GM21737 (cell line): Measurements from ENCODE around the gene HAUS1.

Experiments used
- ATAC-seq: cut with Tn5 transposase; IDR thresholded peaks from one replicate; pipeline ENCODE4 v1.9.1; 2021; ENCODE audit warnings: mild to moderate bottlenecking, moderate library complexity; ENCODE audit not compliant: unreplicated experiment

Gene HAUS1, protein sequence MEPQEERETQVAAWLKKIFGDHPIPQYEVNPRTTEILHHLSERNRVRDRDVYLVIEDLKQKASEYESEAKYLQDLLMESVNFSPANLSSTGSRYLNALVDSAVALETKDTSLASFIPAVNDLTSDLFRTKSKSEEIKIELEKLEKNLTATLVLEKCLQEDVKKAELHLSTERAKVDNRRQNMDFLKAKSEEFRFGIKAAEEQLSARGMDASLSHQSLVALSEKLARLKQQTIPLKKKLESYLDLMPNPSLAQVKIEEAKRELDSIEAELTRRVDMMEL

DNA sequence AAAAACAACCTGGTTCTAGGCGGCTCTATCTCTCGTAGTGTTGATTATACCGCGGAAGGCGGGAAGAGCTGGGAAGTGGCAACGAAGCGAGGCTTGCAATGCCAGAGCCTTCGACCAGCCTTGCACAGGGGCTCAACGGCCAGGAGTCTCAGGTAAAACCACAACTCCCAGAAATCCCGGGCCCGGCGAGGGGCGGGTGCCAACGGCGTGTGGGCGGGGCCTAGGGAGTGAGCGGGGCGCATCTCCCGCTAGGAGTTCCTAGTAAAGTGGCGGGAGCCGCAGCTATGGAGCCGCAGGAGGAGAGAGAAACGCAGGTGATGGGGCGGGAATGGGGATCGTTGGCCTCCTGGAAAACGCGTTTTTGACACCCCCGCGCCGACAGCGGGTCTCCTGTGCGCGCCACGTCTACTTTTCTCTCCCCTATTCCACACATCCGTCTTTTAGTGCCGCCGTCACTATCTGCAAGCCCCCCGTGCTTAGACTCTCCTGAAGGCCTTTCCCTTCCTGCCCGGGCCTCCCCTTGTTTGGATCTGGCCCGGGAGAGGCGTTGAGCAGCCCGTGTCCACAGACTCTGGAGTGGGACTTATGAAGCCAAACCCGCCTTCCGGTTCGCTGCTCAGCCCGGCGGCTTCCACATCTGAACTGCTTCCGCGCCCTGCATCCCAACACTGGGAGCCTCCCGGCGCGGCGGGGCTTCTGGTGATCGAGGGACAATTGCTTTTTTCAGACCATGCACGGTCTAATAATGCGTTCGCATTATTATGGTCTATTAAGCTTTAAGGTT, at the start of gene HAUS1:
HAUS1 (plus strand) TSS at position 258 of the 784 bp plus-strand sequence; CDS start at position 285, 27 bp downstream.
- peak; percentile 96 for ATAC-seq

DNA sequence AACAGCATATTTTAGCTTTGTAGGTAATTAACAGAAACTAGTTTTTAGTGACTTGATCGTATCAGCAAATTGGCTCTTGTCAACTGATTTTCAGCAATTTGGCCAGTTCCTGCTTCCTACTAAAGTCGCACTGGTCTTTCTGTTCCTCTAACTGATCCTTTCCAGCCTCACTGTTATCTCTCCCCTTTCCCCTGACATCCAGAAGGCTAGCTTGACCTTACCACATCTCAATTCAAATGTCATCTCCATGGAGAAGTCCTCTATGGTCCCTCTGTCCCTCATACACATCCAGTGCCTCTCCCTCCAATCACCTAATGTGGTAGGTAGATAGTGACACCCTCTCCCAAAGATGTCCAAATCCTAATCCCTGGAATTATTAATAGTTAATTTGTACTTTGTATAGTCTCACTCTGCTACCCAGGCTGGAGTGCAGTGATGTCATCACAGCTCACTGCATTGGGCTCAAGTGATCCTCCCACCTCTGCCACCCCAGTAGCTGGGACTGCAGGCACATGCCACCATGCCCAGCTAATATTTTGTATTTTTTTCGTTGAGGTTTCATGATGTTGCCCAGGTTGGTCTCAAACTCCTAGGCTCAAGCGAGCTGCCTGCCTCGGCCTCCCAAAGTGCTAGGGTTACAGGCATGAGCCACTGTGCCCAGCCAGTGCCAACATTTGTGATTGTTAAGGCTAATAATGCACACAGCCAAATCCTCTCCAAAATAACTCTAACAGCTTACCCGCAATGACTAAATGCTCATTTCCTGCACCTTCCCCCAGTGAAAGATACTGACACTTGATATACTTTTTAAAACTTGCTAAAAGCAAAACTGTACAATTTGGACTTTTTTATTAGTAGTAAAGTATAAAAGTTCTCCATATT, 49.0 kb upstream of the HAUS1 start:
- no peak for ATAC-seq

DNA sequence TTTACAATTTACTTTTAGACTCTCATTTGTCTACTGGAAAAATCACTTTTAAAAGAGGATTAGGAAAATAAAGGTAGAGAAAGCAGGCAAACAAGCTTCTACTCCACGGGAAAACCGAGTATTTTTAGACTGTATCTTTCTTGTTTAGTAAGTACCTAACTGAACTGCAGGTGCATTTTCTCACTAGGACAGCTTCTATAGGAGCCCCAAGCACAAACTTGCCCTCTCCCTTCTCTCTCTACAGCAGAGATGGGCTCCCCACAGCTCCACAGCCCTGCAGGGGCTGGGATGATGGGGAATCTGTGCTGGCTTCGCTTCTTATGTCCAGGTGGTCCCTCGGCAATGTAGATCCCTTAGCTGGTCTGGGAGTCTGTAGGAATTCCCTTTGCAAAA, 48.4 kb upstream of the HAUS1 start:
- no peak for ATAC-seq

DNA sequence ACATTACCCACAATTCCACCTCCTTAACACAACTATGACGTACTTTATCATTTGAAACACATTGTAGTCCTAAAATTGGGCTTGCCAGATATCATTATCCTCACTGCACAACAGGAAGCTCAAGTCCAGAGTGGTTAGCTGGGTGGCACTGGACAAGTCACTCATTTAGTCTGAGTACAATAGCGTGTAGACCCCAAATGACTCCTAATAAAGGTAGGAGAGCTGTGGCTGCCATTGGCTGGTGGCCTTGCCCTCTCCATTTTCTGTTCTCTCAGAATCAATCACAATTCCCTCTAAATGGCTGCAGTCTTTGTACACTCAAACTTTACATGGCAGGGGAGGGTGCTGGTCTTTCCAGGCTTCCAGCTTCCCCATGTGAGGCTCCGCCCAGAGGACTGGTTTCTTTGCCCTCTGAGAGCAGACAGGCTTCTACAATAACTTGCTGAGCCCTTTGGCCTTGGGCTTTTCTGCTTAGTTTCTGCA, 43.8 kb upstream of the HAUS1 start:
- ATAC-seq, result no peak

DNA sequence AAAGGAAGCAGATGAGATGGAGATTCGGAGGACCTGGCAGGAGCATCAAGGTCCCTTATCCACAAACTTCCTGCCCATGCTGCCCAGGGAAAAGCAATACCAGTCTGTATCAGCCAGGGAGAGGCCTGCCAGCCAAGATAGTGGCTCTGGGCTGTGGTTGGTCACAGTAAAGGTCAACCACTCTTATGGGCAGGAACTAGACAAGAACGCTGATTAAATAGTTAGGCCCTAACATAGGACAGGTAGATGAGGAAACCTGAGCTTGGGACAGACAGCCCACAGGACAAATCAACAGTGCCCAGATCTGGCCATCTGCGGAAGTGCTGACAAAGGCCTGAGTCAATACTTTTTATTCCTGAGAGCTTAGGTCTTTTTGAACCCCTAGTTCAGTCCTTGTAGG, 42.8 kb upstream of the HAUS1 start:
- no peak for ATAC-seq

DNA sequence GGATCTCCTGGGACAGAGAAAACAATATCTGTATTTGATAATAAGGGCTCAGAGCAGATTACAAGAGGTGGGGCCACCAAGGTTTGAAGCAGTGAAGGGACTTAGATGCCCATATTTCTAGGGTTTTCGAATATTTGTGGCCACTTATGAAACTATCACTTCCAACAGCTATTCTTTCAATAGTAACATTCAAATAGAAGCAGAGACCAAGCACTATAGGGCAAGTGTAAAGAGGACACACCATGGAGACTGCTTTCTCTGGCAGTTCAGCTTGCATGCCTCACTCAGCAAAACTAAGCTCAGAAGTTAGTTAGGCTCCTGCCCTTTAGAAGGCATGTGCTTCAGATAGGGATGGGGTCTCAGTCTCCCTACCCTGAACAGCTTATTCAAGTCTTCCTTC, 42.4 kb upstream of the HAUS1 start:
- ATAC-seq, result no peak

DNA sequence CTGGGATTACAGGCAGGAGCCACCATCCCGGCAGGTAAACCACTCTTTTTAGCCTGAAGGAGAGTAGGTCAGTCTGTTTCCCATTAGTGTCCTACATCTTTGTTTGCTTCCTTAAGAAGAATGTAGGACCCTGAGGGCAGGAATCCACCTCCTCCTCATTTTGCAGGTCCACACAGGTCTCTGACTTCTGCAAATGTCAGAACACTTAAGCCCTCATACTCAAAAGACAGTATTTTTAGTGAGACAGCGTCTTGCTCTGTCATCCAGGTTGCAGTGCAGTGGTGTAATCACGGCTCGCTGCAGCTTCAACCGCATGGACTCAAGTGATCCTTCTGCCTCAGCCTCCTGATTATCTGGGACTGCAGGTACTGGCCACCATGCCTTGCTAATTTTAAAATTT, 41.4 kb upstream of the HAUS1 start:
- ATAC-seq, result no peak

DNA sequence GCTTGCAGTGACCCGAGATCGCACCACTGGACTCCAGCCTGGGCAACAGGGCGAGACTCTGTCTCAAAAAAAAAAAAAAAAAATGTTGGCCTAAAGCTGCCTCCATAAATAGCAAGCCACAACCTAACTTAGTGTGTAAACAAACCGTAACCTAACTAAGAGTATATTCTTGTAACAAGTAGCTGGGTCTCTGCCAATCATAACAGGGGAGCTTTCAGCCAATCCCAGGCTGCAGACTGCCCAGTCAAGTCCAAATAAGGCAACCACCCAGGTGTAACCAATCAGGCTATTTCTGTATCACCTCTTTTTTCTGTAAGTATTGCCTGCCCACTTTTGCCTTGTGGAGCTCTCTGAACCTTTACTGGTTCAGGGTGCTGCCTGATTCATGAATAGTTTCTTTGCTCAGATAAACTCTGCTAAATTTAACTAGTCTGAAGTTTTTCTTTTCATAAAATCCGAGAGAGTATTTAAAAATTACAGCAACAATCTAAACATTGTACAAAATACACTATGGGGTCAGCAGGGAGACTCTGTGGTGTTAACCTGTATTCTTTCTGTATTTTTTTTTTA, 36.7 kb upstream of the HAUS1 start:
- ATAC-seq, result no peak

DNA sequence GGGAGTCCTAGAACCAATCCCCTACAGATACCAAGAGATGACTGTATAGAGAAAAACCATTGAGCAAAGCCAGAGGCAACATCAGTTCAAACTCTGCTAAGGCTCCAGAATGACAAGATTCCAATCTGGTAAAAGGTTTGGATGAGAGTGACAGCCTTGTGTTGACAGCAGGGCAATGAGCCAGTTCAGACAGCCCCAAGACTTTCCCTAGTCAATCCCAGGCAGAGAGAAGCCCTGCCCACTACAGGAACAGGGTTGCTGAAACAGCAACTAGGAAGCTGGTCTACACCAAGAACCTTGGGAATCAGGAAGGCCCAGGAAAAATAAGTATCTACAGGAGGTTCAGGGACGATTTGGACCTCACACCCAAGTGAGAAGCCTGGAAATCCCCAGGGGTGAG, 35.4 kb upstream of the HAUS1 start:
- no peak for ATAC-seq

DNA sequence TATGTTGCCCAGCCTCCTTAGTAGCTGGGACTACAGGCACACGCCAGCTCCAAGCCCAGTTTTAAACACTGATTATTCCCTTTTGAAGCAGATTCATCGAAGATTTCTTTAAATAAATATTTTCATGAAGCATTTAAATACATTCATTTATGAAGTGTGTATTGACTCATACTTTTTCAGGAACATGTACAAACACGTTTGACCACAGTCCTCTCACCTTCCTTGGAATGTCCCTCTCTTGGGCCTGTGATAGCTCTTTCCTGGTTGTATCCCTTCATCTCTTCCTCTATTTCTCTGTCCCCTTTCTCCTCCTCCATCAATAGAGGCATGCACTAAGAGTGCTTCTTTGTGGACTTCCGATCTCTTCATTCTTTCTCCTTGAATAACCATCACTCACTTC, 34.7 kb upstream of the HAUS1 start:
- no peak for ATAC-seq

DNA sequence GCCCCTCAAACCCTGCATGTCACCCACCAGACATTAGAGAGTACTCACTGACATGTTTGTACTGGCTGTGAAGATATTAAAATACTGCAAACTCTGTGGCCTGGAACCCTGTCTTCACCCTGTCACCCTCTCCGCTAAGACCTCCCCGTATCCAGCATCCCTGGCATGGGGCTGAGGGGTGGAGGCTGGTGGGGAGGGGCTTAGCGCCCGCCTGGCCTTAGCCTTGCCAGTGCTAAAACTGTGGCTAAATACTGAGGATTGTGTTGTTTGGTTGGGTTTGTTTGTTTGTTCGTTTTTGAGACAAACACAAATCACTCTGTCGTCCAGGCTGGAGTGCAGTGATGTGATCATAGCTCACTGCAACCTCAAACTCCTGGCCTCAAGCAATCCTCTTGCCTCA, 34.0 kb upstream of the HAUS1 start:
- no peak for ATAC-seq

DNA sequence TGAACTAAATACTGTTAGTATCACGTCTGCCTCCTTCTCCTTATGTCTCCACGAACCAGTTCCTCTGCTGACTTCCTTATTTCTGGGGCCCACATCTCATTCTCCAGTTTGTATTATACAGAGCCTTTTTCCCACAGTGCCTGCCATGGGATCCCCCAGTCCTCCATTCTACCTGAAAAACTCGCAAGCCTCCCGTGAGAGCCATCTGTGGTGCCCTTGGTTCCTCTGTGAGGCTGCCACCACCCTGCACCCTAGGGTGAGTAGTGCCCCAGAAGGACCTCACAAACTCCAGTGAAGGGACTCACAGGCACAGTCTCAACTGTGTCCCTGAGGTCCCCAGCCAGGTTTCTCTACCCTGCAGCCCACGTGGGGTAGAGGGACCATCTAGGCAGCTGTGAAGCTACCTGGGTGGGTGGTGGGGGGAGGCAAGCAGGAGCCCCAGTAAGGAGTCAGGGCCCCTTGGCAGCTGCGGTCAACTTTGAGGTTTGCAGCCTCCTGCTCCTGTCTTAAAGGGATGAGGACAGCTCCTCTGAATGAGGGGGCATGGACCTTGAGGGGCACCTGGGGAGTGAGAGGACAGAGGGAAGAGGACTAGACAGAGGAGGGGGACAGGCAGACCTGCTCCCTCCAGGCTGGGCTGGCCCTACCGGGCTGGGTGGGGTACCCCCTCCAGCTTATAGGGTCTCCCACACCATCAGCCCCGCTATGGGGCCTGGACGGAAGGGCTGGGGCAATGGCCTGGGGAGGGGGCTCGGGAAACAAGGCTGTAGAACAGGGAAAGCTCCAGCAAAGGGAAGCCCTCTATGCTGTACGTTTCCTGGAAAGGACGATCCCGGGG, 33.2 kb upstream of the HAUS1 start:
- ATAC-seq, result no peak

DNA sequence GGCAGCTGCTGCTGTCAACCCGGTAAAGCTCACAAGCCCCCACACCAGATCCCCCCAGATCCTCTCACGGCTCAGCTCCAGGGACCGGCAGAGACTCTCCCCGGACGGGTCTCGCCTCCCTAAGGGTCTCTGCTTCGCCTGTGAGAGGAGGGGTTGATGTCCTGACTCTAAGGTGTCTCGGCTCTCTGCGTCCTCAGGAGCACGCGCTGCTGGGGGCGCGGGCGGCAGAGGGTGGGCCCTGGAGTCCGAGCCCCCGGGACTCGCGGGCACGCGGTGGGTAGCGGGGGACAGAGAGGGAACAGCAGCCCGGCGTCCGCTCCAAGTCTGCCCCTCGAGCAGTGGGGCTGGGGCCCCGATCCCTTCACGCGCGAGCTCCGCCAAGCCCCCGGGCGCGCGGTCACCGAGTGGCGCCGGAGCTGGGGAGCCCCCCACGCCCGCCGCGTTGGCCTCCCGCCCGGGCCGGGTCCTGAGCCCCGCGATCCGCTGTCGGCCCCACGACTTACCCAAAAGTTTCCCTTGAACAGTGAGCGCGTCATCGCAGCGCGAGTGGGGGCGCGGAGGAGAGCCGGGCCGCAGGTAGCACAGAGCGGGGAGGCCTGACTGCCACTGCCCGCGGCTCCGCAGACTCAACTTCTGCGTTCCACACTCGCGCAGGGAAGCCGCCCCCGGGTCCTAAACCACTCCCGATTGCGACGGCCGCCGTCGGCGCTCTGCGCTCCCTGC, 32.4 kb upstream of the HAUS1 start, which contains the start of gene PSTPIP2:
PSTPIP2 (minus strand) TSS at position 608 of the 723 bp plus-strand sequence; CDS start at position 536, 72 bp downstream.
- ATAC-seq, result peak; percentile 61

DNA sequence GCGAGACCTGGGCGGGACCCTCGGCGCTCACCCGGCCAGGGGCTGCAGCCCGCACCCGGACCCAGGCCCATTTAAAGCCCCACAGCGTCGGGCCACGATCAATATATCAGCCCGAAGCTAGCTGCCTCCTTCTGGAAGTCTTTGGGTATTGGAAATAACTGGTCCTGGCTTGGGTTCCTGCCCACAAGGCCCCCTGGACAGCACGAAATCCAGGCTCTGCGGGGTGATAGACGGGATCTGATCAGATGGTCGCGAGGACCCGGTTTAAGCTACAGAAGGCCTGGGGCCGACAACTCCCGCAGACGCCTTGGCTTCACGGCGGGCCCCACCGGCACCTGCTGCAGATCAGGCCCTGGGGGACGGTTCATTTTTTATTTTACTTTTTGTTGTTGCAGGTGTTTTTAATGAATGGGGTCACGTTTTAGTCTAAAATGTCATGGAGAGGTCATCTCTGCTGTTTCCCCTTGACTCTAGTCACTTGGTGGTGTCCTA, 31.8 kb upstream of the HAUS1 start:
- no peak for ATAC-seq

DNA sequence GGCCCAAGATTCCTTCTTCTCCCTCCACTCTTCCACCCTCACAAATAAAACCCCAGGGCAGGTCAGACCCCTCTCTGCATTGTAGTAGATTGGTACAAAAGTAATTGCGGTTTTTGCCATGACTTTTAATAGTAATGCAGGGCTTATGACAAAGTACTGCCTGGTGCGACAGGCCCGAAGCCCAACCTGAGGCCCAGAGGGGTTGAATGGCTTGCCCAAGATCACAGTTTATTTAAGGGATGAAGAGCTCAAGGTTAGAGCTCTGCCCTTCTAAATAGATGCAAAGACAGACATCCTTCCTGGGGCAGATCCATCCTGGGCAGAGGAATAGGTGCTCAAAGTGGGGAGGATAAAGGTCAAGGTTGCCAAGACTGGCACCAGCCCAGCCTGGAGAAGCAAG, 31.2 kb upstream of the HAUS1 start:
- no peak for ATAC-seq

DNA sequence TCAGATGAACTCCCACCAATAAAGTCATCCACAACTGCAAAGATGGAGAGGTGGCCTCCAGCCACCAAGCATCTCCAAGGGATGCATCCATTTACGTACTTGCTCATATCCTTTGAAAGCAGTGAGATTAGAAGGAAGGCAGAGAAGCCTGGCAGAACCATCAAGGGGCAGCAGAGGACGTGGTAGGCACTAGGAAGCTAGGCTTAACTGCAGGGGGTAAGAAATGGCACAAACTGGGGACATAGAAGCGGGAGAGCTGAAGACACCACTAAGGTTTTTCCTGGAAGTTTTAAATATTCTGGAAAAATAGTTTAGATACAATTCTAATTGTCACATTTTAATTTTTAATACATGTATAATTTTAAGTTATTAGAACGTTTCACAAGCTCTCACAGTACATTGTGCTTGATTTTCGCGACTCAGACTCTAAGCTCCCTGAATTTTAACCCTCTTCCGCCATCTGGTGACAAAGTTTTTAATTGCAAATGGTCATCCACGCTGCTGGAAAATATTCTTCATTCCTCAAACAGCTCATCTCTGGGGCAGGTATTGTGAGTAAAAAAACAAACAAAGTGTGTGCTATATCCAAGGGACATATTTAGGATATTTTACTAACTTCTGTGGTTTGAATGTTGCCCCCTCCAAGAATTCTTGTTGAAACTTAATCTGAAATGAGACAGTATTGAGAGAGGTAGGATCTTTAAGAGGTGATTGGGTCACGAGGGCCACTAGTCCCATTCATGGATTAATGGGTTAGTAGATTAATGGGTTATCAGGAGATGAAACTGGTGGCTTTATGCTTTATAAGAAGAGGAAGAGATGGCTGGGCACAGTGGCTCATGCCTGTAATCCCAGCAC, 30.5 kb upstream of the HAUS1 start:
- no peak for ATAC-seq

DNA sequence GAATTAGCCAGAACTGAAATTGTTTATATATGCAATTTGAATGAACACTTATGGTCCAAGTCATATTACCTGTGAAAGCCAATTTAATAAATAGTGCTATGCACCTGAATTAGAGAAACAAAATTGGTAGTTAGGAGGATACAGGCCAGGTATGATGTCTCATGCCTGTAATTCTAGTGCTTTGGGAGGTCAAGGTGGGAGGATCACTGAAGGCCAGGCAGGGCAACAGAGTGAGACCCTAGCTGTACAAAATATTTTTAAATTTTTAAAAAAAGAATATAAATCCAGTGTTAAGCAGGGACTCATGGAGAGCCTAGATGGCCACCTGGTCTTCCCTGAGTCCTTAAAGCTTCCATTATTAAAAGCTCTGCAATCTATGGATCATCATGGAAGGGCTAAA, 24.8 kb upstream of the HAUS1 start:
- no peak for ATAC-seq

DNA sequence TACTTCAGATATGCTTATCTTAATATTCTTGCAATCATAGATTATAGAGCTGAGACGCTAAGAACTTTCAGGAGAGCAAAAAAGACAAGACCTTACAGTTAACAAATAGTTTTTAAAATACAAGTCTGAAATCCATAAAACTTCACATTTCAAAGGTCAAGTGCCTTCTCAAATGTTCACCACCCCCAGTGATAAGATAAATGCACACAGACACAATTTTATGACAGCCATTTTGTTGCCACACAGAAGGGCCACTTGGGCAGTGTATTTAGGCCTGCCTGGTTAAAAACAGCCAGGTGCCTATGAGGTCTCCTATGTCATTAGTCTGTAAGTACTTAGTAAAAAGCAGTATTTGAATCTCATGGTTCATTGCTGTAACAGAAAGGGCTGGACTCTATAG, 24.0 kb upstream of the HAUS1 start:
- no peak for ATAC-seq
